Measurements from ENCODE around the gene PRF1. TPM values are rescaled to one million over a fixed set of nuclear protein-coding genes. Genes with fewer than 3 reads are reported as not detected.

Gene PRF1
- total RNA-seq, 1 experiment from 2014 or later: 6.4 TPM

GRCh38 chr10:70603449-70603801, 884 bp upstream of the PRF1 start:
- RAD21 ChIA-PET (ENCODE audit: low non-redundant PET in 1 of 2, low total read pairs in 2 of 2, uncharacterized antibody in 2 of 2, unreplicated experiment in 2 of 2): no interaction called here
- no TSS peak for BruUV-seq (replicated peaks)
- ATAC-seq: no peak

More at GRCh38 chr10:70603449-70603801, 884 bp upstream of the PRF1 start:
- H3K27me3 ChIP-seq (ENCODE audit: insufficient read depth, low read length): no peaks in the 10 kb centered on the region
- no peak overlapping the region; the same call in 1 of the 2 replicates for H3K27ac ChIP-seq (ENCODE audit: low read depth, low read length)
- H2AFZ ChIP-seq (ENCODE audit: low read depth, low read length, poor library complexity, severe bottlenecking): no peak overlapping the region
- no peak overlapping the region for H3K9ac ChIP-seq (ENCODE audit: low read length)
- intact Hi-C loops (cut with micrococcal nuclease): no loop called here
- no peaks in the 10 kb centered on the region for H3K9me3 ChIP-seq (ENCODE audit: control insufficient read depth in 1 of 2, insufficient read depth in 1 of 2, low read depth in 1 of 2, low read length in 2 of 2)
- no peaks in the 10 kb centered on the region for H3K9me2 ChIP-seq (ENCODE audit: insufficient read depth)
- no peaks in the 10 kb centered on the region for H3K79me2 ChIP-seq (ENCODE audit: insufficient read depth, low read length)
- no peak overlapping the region for H3K4me3 ChIP-seq (replicated peaks in 1 of 2; ENCODE audit: low read depth in 1 of 2, low read length in 2 of 2)
- no peak for DNase-seq (ENCODE audit: low read depth, low spot score)
- POLR2A ChIA-PET: no interaction called here
- H3K4me2 ChIP-seq (ENCODE audit: low read length): no peak overlapping the region
- TF ChIP-seq ZNF274 (IDR thresholded peaks at IDR 0.05; ENCODE audit: low read depth, low read length): no peak
- TF ChIP-seq EZH2phosphoT487 (IDR thresholded peaks at IDR 0.05; ENCODE audit: borderline replicate concordance): no peak
- TF ChIP-seq RAD21 (IDR thresholded peaks at IDR 0.05; ENCODE audit: low read depth): no peak
- TF ChIP-seq, protein P1, sequence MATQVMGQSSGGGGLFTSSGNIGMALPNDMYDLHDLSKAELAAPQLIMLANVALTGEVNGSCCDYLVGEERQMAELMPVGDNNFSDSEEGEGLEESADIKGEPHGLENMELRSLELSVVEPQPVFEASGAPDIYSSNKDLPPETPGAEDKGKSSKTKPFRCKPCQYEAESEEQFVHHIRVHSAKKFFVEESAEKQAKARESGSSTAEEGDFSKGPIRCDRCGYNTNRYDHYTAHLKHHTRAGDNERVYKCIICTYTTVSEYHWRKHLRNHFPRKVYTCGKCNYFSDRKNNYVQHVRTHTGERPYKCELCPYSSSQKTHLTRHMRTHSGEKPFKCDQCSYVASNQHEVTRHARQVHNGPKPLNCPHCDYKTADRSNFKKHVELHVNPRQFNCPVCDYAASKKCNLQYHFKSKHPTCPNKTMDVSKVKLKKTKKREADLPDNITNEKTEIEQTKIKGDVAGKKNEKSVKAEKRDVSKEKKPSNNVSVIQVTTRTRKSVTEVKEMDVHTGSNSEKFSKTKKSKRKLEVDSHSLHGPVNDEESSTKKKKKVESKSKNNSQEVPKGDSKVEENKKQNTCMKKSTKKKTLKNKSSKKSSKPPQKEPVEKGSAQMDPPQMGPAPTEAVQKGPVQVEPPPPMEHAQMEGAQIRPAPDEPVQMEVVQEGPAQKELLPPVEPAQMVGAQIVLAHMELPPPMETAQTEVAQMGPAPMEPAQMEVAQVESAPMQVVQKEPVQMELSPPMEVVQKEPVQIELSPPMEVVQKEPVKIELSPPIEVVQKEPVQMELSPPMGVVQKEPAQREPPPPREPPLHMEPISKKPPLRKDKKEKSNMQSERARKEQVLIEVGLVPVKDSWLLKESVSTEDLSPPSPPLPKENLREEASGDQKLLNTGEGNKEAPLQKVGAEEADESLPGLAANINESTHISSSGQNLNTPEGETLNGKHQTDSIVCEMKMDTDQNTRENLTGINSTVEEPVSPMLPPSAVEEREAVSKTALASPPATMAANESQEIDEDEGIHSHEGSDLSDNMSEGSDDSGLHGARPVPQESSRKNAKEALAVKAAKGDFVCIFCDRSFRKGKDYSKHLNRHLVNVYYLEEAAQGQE (IDR thresholded peaks at IDR 0.05; ENCODE audit: low read depth): no peak
- no peak for TF ChIP-seq EGR1 (IDR thresholded peaks at IDR 0.05; ENCODE audit: low read depth)
- TF ChIP-seq, protein P2, sequence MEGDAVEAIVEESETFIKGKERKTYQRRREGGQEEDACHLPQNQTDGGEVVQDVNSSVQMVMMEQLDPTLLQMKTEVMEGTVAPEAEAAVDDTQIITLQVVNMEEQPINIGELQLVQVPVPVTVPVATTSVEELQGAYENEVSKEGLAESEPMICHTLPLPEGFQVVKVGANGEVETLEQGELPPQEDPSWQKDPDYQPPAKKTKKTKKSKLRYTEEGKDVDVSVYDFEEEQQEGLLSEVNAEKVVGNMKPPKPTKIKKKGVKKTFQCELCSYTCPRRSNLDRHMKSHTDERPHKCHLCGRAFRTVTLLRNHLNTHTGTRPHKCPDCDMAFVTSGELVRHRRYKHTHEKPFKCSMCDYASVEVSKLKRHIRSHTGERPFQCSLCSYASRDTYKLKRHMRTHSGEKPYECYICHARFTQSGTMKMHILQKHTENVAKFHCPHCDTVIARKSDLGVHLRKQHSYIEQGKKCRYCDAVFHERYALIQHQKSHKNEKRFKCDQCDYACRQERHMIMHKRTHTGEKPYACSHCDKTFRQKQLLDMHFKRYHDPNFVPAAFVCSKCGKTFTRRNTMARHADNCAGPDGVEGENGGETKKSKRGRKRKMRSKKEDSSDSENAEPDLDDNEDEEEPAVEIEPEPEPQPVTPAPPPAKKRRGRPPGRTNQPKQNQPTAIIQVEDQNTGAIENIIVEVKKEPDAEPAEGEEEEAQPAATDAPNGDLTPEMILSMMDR (IDR thresholded peaks at IDR 0.05 in 2 of 3, conservative IDR thresholded peaks at IDR 0.05 in 1 of 3; ENCODE audit: borderline replicate concordance in 1 of 3, insufficient read depth in 1 of 3, low read depth in 2 of 3, low read length in 2 of 3): no peak
- no peak for TF ChIP-seq ZFX (IDR thresholded peaks at IDR 0.05)
- no peak for TF ChIP-seq POLR2A (IDR thresholded peaks at IDR 0.05; ENCODE audit: borderline replicate concordance, extremely low read depth, insufficient read depth, insufficient read length)
- TF ChIP-seq EZH2 (IDR thresholded peaks at IDR 0.05): no peak
- TF ChIP-seq TCF7L2 (IDR thresholded peaks at IDR 0.05; ENCODE audit: borderline replicate concordance, extremely low read depth, insufficient read depth, insufficient read length): no peak
- TF ChIP-seq POLR2AphosphoS5 (IDR thresholded peaks at IDR 0.05; ENCODE audit: low read depth, low read length): no peak
- TF ChIP-seq, protein P3, sequence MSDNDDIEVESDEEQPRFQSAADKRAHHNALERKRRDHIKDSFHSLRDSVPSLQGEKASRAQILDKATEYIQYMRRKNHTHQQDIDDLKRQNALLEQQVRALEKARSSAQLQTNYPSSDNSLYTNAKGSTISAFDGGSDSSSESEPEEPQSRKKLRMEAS (IDR thresholded peaks at IDR 0.05): no peak
- TF ChIP-seq CEBPB (IDR thresholded peaks at IDR 0.05; ENCODE audit: low read depth): no peak
- no peak for TF ChIP-seq CBX3 (IDR thresholded peaks at IDR 0.05; ENCODE audit: low read depth)
- TF ChIP-seq SRF (IDR thresholded peaks at IDR 0.05; ENCODE audit: low read depth): no peak
- TF ChIP-seq ZBTB33 (IDR thresholded peaks at IDR 0.05; ENCODE audit: extremely low read depth, insufficient replicate concordance, low read length): no peak
- no peaks in the 10 kb centered on the region for H3K36me3 ChIP-seq (ENCODE audit: control insufficient read depth in 1 of 2, insufficient read depth in 2 of 2, low read length in 2 of 2)
- peaks cover 8 to 43% of the 10 kb centered on the region in 2 experiments for H3K4me1 ChIP-seq (ENCODE audit: control insufficient read depth in 1 of 2, insufficient read depth in 2 of 2, low read length in 2 of 2)
- CTCF ChIA-PET: no interaction called here
- no peaks in the 10 kb centered on the region for H4K20me1 ChIP-seq (ENCODE audit: insufficient read depth)
